Fibroblast of villous mesenchyme (primary cell): ENCODE results near the gene GCHFR. TPM values are rescaled to one million over a fixed set of nuclear protein-coding genes. Genes with fewer than 3 reads are reported as not detected.
A peak's percentile ranks its signal among the peaks of the same experiment; 100 is the strongest.

ENCODE experiments used
- DNase-seq: peaks from one replicate; pipeline ENCODE4 v3.0.0-alpha.2; 2010; ENCODE audit warnings: low read depth
- H3K4me3 ChIP-seq: 2 replicates; pipeline ENCODE4 v1.5.1; 2011; ENCODE audit warnings: low read depth, mild to moderate bottlenecking, low read length
- total RNA-seq: library from RNA; depleted of rRNA; stranded (reverse); fragments of >200 nt; gene quantifications from 2 replicates; pipeline ENCODE4 v1.2.3, GENCODE V29; 2012
- TF ChIP-seq, protein P1 (sequence below): IDR thresholded peaks from 2 replicates; pipeline ENCODE4 v1.5.1; 2012; ENCODE audit warnings: low read depth, mild to moderate bottlenecking, low read length; ENCODE audit not compliant: insufficient read depth

GCHFR gene
- total RNA-seq, 1 donor, result 2.6 TPM

DNA sequence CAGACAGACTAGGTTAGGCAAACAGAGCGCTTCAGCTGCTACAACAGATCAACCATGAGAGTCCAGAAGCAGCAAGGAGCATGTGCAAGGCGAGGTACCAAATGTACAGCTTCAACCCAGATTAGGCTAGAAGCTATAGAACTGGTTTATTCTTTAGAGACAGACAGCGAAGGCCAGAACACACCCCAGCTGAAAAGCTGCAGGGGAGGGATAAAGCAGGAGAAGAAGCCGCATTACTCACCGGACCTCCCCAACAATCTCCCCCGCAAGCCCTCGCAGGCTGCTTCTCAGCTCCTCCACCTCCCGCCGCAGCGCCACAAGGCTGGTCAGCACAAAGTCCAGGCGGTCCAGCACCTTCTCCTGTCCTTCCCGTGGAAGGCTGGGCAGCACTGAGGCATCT lies 12.1 kb upstream of the GCHFR start:
- H3K4me3 ChIP-seq, result no peak overlapping the region
- TF ChIP-seq, protein P1, sequence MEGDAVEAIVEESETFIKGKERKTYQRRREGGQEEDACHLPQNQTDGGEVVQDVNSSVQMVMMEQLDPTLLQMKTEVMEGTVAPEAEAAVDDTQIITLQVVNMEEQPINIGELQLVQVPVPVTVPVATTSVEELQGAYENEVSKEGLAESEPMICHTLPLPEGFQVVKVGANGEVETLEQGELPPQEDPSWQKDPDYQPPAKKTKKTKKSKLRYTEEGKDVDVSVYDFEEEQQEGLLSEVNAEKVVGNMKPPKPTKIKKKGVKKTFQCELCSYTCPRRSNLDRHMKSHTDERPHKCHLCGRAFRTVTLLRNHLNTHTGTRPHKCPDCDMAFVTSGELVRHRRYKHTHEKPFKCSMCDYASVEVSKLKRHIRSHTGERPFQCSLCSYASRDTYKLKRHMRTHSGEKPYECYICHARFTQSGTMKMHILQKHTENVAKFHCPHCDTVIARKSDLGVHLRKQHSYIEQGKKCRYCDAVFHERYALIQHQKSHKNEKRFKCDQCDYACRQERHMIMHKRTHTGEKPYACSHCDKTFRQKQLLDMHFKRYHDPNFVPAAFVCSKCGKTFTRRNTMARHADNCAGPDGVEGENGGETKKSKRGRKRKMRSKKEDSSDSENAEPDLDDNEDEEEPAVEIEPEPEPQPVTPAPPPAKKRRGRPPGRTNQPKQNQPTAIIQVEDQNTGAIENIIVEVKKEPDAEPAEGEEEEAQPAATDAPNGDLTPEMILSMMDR, result no peak
- DNase-seq, result no peak

DNA sequence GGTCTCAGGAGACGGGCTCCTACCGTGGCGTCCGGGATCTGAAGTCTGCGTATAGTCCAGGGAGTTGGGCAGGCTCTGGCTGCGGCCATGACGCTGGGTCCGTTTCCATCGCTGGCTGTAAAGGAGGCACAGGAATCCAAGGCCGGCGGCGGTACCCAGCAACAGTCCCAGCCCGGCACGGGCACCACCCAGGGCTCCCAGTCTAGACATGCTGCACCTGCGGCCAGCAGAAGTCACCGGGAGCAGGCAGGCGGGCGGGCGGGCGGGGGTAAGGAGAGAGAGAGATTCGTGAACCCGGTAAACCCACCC lies 9.3 kb upstream of the GCHFR start:
- peak; percentile 34 for DNase-seq
- TF ChIP-seq, protein P1, result no peak
- peak overlapping the region; percentile 99 for H3K4me3 ChIP-seq

DNA sequence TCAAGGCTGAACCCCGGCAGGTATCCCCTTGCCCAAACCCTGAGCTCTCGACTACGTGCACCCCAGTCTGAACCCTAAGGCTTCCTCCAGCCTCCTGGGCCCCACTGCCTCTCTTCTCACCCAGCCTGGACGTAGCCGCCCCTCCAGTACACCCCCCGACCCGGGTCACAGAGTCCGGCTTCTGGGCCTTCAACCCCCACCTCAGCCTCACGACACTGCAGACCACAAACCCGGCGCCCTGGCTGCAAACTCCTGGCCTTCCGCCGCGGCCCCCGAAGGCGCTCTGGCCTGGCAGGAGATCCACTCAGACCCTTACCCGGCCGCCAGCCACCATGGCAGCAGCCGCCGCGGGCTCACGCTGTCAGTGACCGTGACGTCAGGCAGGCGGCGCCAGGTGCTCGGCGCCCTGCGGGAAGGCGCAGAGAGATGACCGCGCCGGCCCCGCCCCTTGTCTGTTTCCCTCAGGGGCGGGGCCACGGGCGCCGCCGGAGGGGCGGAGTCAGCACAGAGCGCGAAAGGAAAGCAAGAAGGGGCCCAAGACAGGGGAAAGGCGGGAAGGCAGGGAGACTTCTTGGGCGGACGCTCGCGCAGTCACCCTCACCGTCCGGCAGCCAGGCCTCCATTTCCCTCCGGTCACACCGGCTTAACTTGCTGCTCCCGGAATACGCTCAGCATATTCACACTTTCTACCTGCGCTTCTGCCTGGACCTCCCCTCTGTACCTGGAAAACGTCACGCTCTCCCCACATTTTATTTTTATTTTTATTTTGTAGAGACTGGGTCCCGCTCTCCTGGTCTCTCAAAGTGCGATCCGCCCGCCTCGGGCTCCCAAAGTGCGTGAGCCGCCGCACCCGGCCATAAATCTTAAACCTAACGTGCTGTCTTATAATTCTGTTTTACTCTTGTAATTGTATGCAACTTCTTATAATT lies 8.7 kb upstream of the GCHFR start, which contains the start of gene RMDN3:
RMDN3 (minus strand) TSS at position 372 of the 929 bp plus-strand sequence. CDS start 471 bp downstream, outside the sequence.
- TF ChIP-seq, protein P1, result no peak
- DNase-seq, result peak; percentile 94
- peak within 1 kb of the TSS; percentile 99 for H3K4me3 ChIP-seq

DNA sequence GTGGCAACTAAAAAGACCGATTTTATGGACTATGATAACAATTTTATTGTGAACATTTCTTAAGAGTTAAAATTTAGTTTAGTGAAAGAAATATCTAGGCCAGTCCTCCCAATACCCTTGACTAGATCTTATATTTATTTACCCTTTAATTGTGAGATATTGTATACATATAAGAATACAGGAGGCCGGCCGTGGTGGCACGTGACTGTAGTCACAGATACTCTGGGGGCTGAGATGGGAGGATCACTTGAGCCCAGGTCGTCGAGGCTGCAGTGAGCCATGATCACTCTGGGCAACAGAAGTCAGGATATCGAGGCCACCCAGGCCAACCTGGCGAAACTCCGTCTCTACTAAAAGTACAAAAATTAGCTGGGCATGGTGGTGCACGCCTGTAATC lies 8.1 kb upstream of the GCHFR start:
- peak overlapping the region; percentile 99 for H3K4me3 ChIP-seq
- TF ChIP-seq, protein P1, result no peak
- no peak for DNase-seq

DNA sequence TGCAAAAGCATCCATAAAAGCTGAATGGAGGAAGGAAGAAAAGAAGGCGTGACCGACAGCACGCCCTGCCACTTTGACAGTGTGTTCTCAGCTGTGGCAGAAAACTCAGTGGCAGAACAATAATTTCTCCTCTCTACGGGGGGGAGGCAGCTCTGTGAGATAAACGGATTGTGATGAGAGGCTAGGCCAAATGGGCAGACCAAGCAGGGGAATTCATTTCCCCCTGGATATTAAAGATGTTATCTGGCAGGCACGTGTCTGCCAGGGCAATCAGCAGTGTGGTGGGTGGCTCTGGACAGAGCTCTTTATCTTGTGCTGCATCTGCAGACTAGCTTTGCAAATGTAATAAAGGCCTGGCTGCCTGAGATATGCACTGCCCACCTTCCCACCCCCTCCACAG lies 6.9 kb upstream of the GCHFR start:
- TF ChIP-seq, protein P1, result no peak
- no peak overlapping the region for H3K4me3 ChIP-seq
- no peak for DNase-seq

DNA sequence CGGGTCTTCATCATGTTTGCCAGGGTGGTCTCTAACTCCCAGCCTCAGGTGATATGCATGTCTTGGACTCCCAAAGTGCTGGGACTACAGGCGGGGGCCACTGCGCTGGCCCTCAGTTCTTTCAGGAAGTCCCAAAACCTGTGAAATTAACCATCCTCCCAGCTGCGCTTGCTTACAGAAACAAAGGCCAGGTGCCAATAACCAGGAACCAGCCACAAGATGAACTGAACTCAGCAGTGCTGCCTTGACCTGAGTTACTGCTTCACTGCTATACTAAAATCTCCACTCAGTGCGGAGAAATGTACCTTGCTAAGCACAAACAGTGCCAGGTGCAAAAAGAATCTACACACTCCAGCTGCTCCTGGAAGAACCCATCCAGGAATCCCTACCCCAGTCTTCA lies 3.9 kb upstream of the GCHFR start:
- DNase-seq, result no peak
- no peak overlapping the region for H3K4me3 ChIP-seq
- TF ChIP-seq, protein P1, result no peak
